GM19193 (cell line): ENCODE results near the gene DPEP3.

ENCODE experiments used
- POLR2A ChIP-seq: IDR thresholded peaks from 4 replicates; pipeline ENCODE4 v1.6.1; 2011; ENCODE audit not compliant: insufficient read depth, insufficient read length; ENCODE audit errors: extremely low read depth

DPEP3 gene

GRCh38 chr16:67976205-67976604 lies 4.1 kb downstream of the DPEP3 start:
- no peak for TF ChIP-seq POLR2A

GRCh38 chr16:67975321-67976105 lies 4.8 kb downstream of the DPEP3 start:
- no peak for TF ChIP-seq POLR2A

GRCh38 chr16:67971111-67971510 lies 9.2 kb downstream of the DPEP3 start:
- no peak for TF ChIP-seq POLR2A

GRCh38 chr16:67969254-67970039 lies 10.9 kb downstream of the DPEP3 start:
- TF ChIP-seq POLR2A: no peak

- peak; percentile 71 for TF ChIP-seq POLR2A
Measured at GRCh38 chr16:67968400-67969253, 11.7 kb downstream of the DPEP3 start, which contains the start of gene SLC12A4. Gene SLC12A4 (minus strand): TSS chr16:67968637. CDS start chr16:67968553, 84 bp downstream.

GRCh38 chr16:67967958-67968399 lies 12.3 kb downstream of the DPEP3 start:
- TF ChIP-seq POLR2A: no peak

GRCh38 chr16:67967183-67967957 lies 12.9 kb downstream of the DPEP3 start:
- no peak for TF ChIP-seq POLR2A

GRCh38 chr16:67966549-67967182 lies 13.6 kb downstream of the DPEP3 start:
- TF ChIP-seq POLR2A: no peak

- TF ChIP-seq POLR2A: no peak
Measured at GRCh38 chr16:67965668-67966548, 14.4 kb downstream of the DPEP3 start.

GRCh38 chr16:67964477-67965131 lies 15.7 kb downstream of the DPEP3 start:
- no peak for TF ChIP-seq POLR2A

- TF ChIP-seq POLR2A: no peak
Measured at GRCh38 chr16:67963662-67964321, 16.5 kb downstream of the DPEP3 start.

GRCh38 chr16:67963292-67963661 lies 17.0 kb downstream of the DPEP3 start:
- no peak for TF ChIP-seq POLR2A
